HG03571 (cell line): ENCODE measurements around the gene FJX1.
"Not testable (repeated sequence)": the region's sequence is repeated elsewhere in the genome, so short reads cannot be mapped to it uniquely, and the experiment has no call there.

Experiments
- ATAC-seq: cut with Tn5 transposase; IDR thresholded peaks from one replicate; pipeline ENCODE4 v1.9.1; 2021; ENCODE audit not compliant: unreplicated experiment

The FJX1 gene

DNA sequence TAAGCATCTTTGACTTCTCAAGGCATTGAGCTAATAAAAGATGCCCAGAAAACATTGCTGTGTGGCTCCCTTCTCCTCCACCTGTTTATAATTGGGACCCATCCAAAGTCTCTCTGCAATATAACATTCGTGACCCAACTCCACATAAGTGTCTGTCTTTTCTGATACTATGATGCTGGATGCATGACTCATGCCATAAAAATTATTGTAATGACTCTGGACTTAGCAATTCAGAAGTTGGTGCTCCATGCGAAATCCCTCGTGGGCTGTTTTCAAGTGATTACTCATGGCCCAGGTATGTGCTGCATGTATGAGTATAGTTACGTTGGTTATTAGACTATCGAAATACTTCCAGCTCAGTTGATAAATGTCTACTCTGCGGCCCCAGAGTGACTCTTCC is 11.7 kb downstream of the FJX1 start:
- no peak for ATAC-seq

DNA sequence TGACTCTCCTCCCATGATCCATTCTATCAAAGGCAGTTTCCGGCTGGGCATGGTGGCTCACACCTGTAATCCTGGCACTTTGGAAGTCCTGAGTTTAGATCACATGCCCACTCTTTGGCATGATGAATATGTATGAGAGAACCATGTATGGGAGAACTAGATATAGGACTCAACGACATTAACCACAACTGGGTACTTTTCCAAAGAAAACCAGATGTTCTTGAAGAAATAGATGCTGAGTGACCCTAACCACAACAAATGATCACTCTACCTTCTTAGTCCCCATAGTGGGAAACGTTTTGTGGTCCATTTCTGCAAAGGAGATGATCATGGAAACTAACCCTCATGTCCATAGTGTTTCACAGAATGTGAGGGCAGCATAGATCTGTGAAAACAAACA is 13.6 kb downstream of the FJX1 start:
- no peak for ATAC-seq

DNA sequence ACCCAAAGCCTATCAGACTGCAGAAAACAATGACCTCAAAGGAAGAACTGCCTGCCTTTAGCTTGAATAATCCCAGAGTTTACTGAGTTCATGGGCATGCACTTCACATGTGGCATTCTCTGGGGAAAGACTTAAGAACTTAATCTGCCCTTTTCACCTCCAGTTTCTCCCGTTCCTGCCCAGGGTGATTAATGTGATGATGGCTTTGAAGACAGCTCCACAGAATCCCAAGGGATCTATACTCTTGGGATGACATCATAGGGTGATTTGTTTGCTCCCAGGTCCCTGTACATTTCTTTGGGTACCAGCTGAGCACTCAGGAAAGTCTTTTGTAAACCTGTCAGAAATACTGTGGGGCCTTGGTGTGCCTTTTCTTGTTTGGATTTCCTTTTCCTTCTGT is 14.0 kb downstream of the FJX1 start:
- no peak for ATAC-seq

DNA sequence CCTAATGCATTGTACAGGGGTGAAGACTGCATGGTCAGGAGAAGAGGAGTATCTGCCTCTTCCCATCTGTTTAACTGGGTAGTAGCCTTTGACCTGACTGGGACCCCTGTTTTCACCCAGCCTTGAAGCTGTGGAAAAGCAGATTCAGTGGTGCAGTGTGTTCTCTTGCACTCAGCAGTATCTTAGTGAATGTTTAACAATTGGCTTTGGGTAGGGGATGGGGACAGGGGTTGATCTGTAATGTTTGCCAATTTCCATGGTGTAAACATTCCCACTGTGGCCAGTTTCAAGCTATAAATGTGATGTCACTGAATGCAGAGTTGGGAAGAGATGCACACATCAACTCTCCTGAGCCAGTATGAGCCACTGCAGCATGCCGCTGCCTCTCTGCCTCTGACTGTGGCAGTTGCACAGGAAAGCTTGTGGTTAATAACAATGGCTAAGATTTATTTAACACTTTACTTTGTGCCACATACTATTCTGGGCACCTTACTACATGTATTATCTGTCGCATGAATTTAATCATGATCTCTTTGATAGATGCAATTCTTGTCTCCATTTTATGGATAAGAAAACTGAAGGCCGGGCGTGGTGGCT is 15.7 kb downstream of the FJX1 start:
- ATAC-seq, result no peak

DNA sequence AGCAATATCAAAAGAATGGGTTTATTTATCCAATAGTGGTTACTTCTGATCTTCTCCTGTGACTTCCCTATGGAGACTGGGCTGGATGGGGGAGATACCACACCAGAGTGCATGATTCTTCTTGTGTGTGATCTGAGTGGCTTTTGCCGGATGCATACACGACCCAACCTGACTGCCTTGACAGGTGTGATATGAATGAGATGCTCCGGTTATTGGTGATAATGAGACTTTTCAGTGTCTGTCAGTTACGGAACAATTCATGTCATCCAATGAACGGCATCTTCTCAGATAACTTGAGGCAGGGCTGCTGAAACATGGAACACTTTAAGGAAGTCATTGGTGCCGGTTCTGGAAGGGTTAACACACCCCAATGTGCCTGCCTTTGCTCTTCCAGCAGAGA is 17.7 kb downstream of the FJX1 start:
- ATAC-seq, result no peak

DNA sequence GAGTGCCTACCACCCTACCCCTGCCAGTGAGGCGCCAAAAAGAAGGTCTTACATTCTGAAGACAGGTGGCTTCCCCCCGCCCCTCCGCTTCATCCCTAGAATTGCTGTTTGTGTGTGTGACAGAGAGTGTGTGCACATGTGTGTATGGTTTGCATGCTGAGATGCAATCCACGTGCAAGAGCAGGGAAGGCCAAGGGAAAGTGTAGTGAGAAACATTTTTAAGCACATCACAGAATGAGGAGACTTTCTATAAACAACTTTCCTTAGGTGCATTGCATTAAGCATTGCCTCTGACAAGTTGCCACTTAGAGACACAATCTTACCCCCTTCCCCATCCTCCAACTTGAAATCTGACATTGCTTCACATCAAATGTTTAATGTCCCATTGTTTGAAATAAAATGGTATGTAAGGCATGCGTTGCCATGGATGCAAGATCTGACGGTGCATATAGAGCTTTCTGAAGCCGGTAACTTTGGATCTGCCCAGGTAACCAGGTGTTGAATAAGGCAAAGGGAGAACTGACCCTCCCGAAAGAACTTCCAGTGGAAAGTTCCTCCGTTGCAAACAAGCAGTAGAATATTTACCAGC is 21.4 kb downstream of the FJX1 start:
- ATAC-seq, result no peak

DNA sequence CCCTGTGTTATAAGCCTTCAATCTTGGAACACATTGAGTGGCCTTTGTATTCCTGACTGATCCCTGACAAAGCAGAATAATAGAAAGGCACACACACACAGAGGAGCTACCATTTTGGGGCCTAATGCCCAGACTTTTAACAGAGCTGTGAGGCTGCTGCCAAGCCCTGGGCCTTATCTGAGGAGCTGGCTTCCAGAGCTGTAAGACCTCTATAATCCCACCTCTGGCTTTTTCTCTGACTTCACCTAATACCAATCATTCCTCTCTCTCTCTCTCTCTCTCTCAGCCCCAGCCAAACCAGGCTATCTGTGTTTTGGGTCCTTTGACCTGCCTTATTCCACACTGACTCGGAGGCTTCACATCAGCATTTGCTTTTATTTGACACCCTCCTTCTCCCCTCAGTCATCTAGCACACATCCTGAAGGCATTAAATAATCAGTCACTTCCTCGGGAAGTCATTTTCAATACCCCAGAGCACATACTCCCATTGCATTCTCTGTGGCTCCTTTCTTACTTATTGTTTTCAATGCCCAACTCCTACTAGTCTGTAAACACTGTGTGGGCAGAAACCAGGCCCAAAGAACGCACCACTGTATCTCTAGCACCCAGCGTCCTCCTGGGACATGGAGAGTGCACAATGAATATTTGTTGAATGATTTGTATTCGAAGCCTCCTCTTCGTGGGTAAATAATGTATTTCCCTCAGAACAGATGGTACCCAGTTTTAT is 23.1 kb downstream of the FJX1 start:
- no peak for ATAC-seq

DNA sequence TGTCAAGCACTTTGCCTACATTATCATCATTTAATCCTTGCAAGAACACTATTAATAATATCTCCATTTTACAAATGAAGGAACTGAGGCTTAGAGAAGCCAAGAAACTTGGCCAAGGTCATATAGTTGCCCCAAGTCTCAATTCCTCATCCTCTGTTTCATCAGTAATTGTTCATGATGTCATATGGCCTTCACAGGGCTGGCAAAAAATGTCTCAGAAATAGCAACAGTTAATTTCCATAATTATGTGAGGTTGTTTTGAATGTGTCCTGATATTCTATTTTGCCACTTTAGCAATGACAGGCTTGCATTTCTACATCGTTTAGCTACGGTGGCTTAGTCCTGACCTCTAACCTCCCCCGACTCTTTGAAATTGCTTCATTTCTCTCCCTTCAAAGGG is 23.7 kb downstream of the FJX1 start:
- no peak for ATAC-seq

DNA sequence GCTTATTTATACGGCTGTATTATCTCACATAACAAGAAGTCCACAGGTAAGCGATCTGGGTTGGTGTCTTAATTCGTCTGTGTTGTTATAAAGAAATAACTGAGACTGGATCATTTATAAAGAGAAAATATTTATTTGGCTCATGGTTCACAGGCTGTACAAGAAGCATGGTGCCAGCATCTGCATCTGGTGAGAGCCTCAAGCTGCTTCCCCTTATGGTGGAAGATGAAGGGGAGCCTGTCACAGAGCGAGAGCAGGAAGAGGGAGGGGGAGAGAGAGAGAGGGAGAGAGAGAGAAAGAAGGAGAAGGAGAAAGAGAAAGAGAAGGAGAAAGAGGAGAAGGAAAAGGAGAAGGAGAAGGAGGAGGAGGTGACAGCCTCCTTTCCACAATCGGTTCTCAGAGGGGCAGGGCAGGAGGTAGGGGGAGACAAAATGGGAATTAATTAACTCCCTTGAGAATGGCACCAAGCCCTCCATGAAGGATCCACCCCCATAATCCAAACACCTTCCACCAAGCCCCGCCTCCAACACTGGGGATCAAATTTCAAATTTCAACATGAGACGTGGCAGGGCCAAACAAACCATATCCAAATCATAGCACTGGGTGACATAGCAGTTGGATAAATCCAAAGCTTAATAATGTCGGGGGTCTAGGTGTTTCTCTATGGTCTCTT is 29.3 kb downstream of the FJX1 start:
- no peak for ATAC-seq

DNA sequence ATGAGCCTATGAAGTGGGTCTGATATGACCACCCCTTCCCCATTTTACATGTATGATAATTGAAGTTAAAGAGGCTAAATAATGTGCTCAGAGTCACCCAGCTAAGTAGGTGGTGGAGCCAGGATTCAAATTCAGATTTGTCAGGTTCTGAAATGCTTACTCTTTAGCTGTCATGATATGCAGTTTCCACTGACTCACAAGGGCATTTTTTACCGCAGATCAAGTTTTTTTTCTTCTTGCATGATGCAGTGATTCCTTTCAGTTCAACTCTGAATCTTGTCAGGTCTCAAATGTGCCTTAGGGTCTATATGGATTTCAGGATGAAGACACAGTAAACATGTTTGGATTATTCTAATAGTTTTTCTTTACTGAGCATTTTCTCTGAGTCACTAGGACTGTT is 31.7 kb downstream of the FJX1 start:
- ATAC-seq, result no peak

DNA sequence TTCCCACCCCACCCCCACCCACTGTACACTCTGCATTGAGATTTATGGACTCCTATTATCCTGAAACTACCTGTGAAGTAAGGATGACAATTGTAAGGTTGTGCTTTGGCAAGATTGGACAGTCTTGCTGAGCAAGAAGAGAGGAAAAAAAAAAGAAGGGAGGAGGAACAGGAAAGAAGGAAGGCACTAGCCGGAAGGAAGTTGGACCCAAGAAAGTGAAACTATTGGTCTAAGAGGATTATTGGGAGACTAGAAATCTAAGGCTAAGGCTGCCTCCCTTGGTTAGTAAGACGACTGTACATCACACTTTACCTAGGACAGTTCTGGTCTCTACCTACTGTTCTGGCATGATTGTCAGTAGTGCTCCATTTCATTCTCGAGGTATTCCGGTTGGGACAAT is 32.2 kb downstream of the FJX1 start:
- ATAC-seq, result no peak

DNA sequence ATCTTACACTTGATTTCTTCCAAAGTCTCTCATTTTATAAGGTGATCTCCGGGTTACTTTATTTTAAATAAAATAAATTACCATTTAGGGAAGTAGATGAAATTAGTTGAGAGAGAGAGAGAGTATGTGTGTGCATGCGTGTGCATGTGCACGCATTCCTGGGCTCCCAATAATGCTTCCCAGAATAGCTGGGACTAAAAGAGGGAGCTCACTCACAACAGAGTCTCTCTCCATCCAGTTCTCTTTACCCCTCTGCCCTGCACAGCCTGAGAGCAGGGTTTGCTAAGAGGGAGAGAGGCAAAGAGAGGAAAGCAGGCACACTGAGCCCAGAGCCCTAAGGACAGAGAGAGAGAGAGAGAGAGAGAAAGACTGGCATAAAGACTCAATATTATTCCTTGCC is 33.0 kb downstream of the FJX1 start:
- no peak for ATAC-seq

DNA sequence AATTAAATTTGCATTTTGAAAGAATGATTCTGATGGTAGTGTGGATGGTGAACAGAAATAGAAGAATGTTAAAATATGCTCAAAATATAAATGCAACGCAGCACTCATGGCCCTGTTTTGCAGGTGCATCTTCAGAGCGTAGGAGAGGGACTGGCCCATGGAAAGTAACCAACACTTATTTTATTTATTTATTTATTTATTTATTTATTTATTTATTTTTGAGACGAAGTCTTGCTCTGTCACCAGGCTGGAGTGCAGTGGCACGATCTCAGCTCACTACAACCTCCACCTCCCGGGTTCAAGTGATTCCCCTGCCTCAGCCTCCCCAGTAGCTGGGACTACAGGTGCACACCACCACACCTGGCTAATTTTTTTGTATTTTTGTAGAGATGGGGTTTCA is 34.5 kb downstream of the FJX1 start:
- ATAC-seq, result not testable (repeated sequence)

DNA sequence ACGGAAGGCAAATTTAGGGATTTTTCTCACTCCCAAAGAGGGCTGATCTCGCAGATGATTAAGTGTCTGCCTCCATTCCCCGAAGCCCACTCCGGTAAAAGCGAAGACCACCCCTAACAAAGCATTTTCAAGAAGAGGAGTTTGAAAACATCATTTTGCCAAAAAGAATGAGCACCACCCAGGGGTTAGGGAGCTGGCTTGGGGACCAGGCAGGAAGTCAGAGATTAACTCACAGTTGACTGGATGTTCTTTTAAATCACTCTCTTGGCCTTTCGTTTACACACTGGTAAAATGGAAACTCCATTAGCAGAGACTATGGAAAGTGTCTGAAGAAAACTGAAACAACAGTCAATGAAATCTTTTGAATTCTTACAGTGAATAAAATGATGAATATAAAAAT is 36.5 kb downstream of the FJX1 start:
- no peak for ATAC-seq

DNA sequence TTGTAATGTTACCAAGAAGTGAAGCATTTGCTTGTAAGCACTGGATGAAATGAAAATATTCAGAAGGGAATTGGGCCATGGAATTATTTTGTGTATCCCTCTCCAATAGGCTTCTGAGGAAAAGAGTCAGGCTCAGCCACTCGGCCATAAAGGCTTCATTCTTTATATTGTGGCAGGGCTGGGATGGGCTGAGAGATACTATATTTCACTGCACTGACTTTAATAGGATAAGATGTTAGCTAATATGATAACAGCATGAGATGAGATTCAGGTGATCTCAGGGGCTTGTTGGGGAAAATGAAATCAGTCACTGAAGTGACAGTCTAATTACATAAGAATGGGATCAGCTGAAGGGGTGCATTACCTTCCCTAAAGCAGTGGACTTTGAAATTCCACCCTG is 37.0 kb downstream of the FJX1 start:
- no peak for ATAC-seq

DNA sequence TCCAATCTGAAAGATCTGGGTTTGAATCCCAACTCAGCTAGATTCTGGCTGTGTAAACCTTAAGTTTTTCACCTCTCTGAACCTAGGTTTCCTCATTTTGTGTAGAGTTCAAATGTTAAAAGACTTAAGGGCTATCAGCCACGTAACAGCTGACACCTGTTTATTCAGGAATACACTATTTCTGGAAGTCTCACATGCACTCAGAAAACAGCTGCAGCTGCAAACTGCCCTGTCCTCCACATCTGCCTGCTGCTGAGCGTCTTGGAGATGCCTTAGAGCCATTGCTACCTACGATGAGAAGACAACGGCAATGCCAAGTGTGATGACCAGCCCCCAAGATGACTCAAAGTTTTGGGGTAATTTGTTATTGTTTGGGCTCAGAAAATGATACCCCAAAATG is 37.6 kb downstream of the FJX1 start:
- ATAC-seq, result no peak

DNA sequence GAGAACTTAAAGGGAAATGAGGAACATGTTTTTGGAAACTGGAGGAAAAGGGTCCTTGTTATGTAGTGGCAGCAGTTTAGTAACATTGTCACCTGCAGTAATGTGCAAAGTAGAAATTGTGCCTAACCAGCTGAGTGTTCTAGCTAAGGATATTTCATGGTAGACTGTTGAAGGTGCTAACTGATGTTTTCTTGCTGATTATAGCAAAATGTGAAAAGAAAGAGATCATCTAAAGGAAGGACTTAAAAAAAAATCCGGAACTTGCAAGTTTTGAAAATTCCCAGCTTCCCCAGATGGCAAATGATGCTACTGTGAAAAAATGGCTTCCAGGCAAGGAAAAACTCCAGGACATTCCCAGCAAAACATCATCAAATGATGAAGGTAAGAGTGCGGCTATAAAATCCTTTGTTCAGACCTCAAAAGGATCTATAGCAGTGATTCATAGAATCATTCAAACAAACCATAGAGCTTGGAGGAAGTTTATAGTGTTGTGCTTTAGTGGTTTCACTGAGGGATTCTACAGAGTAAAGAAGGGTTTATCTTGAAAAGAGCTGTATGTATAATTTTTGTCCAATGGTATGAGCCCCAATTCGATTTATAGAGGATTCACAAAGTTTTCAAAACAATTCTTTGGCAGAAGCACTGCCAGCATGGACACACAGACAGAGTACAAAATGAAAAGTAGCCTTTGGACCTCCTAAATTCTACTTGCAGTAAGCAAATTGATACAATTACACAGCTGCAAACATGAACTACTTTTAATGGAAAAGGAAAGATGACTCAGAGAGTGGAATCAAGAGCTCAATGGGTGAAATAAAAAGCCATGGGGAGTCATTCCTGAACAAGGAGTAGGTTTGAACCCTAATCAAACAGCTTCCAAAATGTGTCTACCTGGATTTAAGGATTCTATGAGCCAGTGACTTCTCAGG is 40.0 kb downstream of the FJX1 start:
- ATAC-seq, result no peak

DNA sequence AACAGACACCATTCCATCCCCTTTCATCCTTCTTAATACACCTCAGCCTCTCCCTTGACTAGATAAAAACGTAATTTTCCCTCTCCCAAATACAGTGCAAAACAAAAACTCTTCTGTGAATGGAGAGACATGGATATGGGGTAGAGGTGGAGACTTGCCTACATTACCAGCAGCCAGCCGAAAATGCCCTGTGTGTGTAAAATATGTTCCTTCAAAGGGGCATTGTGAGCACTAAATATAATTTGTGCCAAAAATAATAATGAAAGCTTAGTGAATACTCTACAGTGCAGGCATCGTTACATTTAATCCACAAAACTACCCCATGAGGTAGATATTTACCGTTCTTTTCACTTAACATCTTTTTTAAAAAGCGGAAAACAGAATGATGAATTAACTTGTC is 43.3 kb downstream of the FJX1 start:
- no peak for ATAC-seq

DNA sequence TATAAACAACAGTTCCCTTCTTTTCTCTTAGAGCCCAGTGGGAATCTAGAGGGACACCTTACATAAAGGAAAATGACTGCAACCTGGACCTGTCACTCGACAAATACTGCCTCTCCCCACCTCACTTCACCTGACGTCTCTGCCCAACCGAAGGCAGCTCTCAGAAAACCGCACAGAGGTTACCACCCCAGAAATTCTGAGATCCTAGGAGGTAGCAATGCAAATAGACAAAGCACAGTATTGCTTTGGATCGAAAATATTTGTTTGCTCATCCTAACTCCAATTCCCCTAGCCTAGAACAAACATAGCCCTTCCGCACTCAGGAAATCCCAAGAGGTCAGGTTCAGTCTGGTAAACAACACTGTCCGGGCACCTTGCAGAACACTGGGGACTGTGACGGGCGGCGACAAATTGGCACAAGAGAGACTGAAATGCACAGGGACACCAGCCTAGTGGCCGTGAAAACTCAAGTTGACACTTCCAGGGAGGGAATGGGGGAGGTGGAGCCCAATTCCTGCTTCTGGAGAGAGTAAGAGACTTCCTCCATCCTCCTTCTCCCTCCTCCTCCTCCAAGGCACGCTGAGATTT is 43.9 kb downstream of the FJX1 start:
- peak; percentile 32 for ATAC-seq

DNA sequence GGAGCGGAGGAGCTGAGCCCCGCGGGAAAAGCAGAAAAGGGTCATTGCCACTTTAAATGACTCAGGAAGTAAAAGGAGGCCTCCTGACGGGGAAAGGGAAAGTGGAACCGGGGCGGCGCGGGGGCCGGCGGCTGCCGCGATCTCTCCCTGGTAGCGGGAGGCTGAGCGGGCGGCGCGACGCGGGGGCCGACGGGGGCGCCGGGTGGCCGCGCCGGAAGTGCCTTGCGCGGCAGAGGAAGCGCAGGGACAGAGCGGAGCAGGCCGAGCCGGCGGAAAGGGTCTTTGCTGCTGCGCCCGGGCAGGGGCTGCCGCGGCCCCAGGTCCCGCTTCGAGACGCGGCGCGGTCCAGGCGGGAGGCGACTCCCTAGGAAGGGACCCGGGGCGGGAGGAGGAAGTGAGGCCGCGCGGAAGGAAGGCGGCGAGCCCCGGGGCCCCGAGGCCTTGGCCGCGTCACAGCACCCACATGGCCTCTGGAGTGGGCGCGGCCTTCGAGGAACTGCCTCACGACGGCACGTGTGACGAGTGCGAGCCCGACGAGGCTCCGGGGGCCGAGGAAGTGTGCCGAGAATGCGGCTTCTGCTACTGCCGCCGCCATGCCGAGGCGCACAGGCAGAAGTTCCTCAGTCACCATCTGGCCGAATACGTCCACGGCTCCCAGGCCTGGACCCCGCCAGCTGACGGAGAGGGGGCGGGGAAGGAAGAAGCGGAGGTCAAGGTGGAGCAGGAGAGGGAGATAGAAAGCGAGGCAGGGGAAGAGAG is 44.6 kb downstream of the FJX1 start, which contains the start of gene TRIM44:
TRIM44 (plus strand) TSS at position 127 of the 759 bp plus-strand sequence; CDS start at position 464, 337 bp downstream.
- ATAC-seq, result peak; percentile 89
